ENCODE results near the gene ZNF526. TPM values are rescaled to one million over a fixed set of nuclear protein-coding genes. Genes with fewer than 3 reads are reported as not detected.

The ZNF526 gene
- total RNA-seq, 1 donor from 2014 or later = 6.5 TPM

- Mint-ChIP-seq H3K27me3 (ENCODE audit: insufficient read depth, low read depth) (peaks cover 8% of the 10 kb centered on the region), H3K4me3 (peak overlapping the region; percentile 70), H3K9me3 (no peaks in the 10 kb centered on the region), H3K36me3 (peaks cover 2% of the 10 kb centered on the region), H3K27ac (no peak overlapping the region), H3K4me1 (peaks cover 37% of the 10 kb centered on the region)
- H2AFZ ChIP-seq (replicated peaks) = no peak overlapping the region
- H3K27ac ChIP-seq = no peak overlapping the region
- no peaks in the 10 kb centered on the region for H3K27me3 ChIP-seq
- peaks cover 87% of the 10 kb centered on the region for H4K20me1 ChIP-seq (ENCODE audit: low read depth)
- TF ChIP-seq, protein P1, sequence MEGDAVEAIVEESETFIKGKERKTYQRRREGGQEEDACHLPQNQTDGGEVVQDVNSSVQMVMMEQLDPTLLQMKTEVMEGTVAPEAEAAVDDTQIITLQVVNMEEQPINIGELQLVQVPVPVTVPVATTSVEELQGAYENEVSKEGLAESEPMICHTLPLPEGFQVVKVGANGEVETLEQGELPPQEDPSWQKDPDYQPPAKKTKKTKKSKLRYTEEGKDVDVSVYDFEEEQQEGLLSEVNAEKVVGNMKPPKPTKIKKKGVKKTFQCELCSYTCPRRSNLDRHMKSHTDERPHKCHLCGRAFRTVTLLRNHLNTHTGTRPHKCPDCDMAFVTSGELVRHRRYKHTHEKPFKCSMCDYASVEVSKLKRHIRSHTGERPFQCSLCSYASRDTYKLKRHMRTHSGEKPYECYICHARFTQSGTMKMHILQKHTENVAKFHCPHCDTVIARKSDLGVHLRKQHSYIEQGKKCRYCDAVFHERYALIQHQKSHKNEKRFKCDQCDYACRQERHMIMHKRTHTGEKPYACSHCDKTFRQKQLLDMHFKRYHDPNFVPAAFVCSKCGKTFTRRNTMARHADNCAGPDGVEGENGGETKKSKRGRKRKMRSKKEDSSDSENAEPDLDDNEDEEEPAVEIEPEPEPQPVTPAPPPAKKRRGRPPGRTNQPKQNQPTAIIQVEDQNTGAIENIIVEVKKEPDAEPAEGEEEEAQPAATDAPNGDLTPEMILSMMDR (IDR thresholded peaks at IDR 0.05) = no peak
- TF ChIP-seq EZH2 (IDR thresholded peaks at IDR 0.05) (no peak), EZH2phosphoT487 (IDR thresholded peaks at IDR 0.05) (no peak)
- no peak overlapping the region for H3K4me2 ChIP-seq
- no peaks in the 10 kb centered on the region for H3K9me3 ChIP-seq (ENCODE audit: low read depth)
- no peaks in the 10 kb centered on the region for H3K36me3 ChIP-seq
- peaks cover 17% of the 10 kb centered on the region for H3K4me1 ChIP-seq
- H3F3A ChIP-seq (ENCODE audit: low read depth) = peaks cover 48% of the 10 kb centered on the region
- no peak for DNase-seq (ENCODE audit: low spot score)
- no peak overlapping the region for H3K9ac ChIP-seq
- H3K79me2 ChIP-seq (ENCODE audit: low read depth) = peaks cover 59% of the 10 kb centered on the region
- H3K4me3 ChIP-seq = no peak overlapping the region
These were observed 29.7 kb downstream of the ZNF526 start for GRCh38 chr19:42249769-42250168.

- Histone ChIP-seq H3K4me3 (no peak overlapping the region), H3K27me3 (no peaks in the 10 kb centered on the region), H3K79me2 (ENCODE audit: low read depth) (peaks cover 62% of the 10 kb centered on the region), H3K9ac (no peak overlapping the region), H3K9me3 (ENCODE audit: low read depth) (no peaks in the 10 kb centered on the region), H3K4me2 (no peak overlapping the region), H3F3A (ENCODE audit: low read depth) (peaks cover 44% of the 10 kb centered on the region), H3K36me3 (no peaks in the 10 kb centered on the region), H2AFZ (replicated peaks) (no peak overlapping the region), H3K27ac (no peak overlapping the region), H4K20me1 (ENCODE audit: low read depth) (peaks cover 83% of the 10 kb centered on the region), H3K4me1 (peaks cover 17% of the 10 kb centered on the region)
- H3K4me3 Mint-ChIP-seq = peak overlapping the region; percentile 13
- TF ChIP-seq EZH2 (IDR thresholded peaks at IDR 0.05) = no peak
- TF ChIP-seq, protein P1 (IDR thresholded peaks at IDR 0.05) = no peak
- no peak for TF ChIP-seq EZH2phosphoT487 (IDR thresholded peaks at IDR 0.05)
- no peak overlapping the region for H3K27ac Mint-ChIP-seq
- H3K9me3 Mint-ChIP-seq = no peaks in the 10 kb centered on the region
- peaks cover 32% of the 10 kb centered on the region for H3K4me1 Mint-ChIP-seq
- no peak for DNase-seq (ENCODE audit: low spot score)
- peaks cover 2% of the 10 kb centered on the region for H3K36me3 Mint-ChIP-seq
- H3K27me3 Mint-ChIP-seq (ENCODE audit: insufficient read depth, low read depth) = peaks cover 8% of the 10 kb centered on the region
These were observed 30.1 kb downstream of the ZNF526 start for GRCh38 chr19:42250183-42250665.

DNA sequence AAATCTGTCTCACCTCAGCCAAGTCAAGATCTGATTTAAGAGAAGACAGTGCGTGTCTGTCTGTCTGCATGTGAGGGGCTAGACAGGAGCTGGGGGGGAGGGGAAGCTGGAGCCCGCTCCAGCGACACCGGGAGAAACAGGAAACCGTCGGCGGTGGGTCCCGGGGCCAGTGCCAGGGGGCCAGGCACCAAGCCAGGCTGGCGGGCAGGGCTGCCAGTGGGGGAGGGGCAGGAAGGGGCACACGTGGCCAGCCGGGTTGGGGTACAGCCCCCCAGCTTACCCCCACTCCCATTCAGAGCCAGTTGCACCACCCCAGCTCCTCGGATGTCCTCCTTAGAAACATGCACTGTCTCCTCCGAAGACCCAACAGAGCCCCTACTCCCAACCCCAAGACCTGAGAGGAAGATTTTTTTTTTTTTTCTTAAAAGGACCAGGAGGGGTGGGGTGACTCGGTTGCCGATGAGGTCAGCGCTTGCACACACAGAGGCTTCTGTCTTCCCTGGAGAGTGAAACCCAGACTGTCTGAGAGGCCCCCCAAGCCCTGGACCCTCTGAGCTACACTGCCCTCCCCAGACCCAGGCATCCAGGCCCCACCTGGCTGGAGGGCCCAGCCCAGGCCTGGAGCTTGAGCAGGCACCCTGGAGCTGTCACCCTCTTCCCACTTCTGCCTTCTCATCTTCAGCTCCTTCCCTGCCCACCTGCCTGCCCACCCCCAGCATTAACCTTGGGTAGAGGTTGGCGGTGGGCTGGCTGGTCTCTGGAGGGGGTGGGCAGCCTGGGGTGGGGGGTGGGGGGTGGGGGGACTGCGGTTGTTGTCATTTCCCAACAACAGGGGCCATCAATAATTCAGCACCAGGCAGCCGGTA lies 30.8 kb downstream of the ZNF526 start:
- Histone ChIP-seq H3K79me2 (ENCODE audit: low read depth) (peaks cover 62% of the 10 kb centered on the region), H3K36me3 (no peaks in the 10 kb centered on the region), H3F3A (ENCODE audit: low read depth) (peaks cover 44% of the 10 kb centered on the region), H3K27ac (no peak overlapping the region), H3K9ac (no peak overlapping the region), H3K27me3 (no peaks in the 10 kb centered on the region), H3K4me3 (no peak overlapping the region), H3K4me1 (peaks cover 17% of the 10 kb centered on the region), H3K4me2 (no peak overlapping the region), H2AFZ (replicated peaks) (no peak overlapping the region), H4K20me1 (ENCODE audit: low read depth) (peaks cover 77% of the 10 kb centered on the region), H3K9me3 (ENCODE audit: low read depth) (no peaks in the 10 kb centered on the region)
- H3K27me3 Mint-ChIP-seq (ENCODE audit: insufficient read depth, low read depth) = peaks cover 5% of the 10 kb centered on the region
- no peak for TF ChIP-seq EZH2 (IDR thresholded peaks at IDR 0.05)
- no peak overlapping the region for H3K27ac Mint-ChIP-seq
- no peaks in the 10 kb centered on the region for H3K9me3 Mint-ChIP-seq
- H3K4me1 Mint-ChIP-seq = peaks cover 30% of the 10 kb centered on the region
- H3K4me3 Mint-ChIP-seq = peak overlapping the region; percentile 13
- peaks cover 2% of the 10 kb centered on the region for H3K36me3 Mint-ChIP-seq
- no peak for DNase-seq (ENCODE audit: low spot score)

All from neural progenitor cell (in vitro differentiated cells).